Calu3 (cell line): ENCODE data around the gene KMT2D. TPM values are rescaled to one million over a fixed set of nuclear protein-coding genes. Genes with fewer than 3 reads are reported as not detected.

Experiments used
- BruUV-seq: library from RNA; stranded (reverse); fragments of 400-500 nt; replicated peaks from 2 replicates; lab custom pipeline; 2021; lab: Mats Ljungman, UMichigan
- CTCF ChIA-PET: fragments of 300-600 bp; sonication (Branson Sonifier 250); formaldehyde crosslinking; loops from one replicate; lab custom pipeline; 2022; ENCODE audit warnings: antibody characterized with exemption; lab: Charles Lee
- DNase-seq: peaks from one replicate; pipeline ENCODE4 v3.0.0; 2022
- H3K27ac Mint-ChIP-seq: one replicate; pipeline ENCODE4 v1.8.0; 2022; ENCODE audit warnings: mixed read lengths; ENCODE audit not compliant: unreplicated experiment
- H3K27me3 Mint-ChIP-seq: one replicate; pipeline ENCODE4 v1.8.0; 2022; ENCODE audit warnings: mixed read lengths; ENCODE audit not compliant: unreplicated experiment
- H3K36me3 Mint-ChIP-seq: one replicate; pipeline ENCODE4 v1.8.0; 2022; ENCODE audit warnings: mild to moderate bottlenecking, moderate library complexity, mixed read lengths; ENCODE audit not compliant: insufficient read depth, unreplicated experiment
- H3K4me1 Mint-ChIP-seq: one replicate; pipeline ENCODE4 v1.8.0; 2022; ENCODE audit warnings: mild to moderate bottlenecking, low read depth, mixed read lengths; ENCODE audit not compliant: unreplicated experiment
- H3K4me3 Mint-ChIP-seq: one replicate; pipeline ENCODE4 v1.8.0; 2022; ENCODE audit warnings: mild to moderate bottlenecking, low read depth, moderate library complexity, mixed read lengths; ENCODE audit not compliant: unreplicated experiment
- H3K9me3 Mint-ChIP-seq: one replicate; pipeline ENCODE4 v1.8.0; 2022; ENCODE audit warnings: low read depth, mixed read lengths; ENCODE audit not compliant: unreplicated experiment
- intact Hi-C: fragments of 100-400 bp; cut with micrococcal nuclease; formaldehyde crosslinking; loops from one replicate; pipeline ENCODE4 v1.10.0; 2022; ENCODE audit not compliant: unreplicated experiment
- total RNA-seq: library from RNA; stranded (reverse); gene quantifications from 2 replicates; pipeline ENCODE4 v1.2.3, GENCODE V29; 2022
- TF ChIP-seq, protein P1 (sequence below): fragments of 200-600 bp; IDR thresholded peaks from one replicate; pipeline ENCODE4 v1.8.0; 2022; ENCODE audit warnings: antibody characterized with exemption; ENCODE audit not compliant: unreplicated experiment

The KMT2D gene
- total RNA-seq, 1 experiment from 2014 or later: 72.9 TPM

DNA sequence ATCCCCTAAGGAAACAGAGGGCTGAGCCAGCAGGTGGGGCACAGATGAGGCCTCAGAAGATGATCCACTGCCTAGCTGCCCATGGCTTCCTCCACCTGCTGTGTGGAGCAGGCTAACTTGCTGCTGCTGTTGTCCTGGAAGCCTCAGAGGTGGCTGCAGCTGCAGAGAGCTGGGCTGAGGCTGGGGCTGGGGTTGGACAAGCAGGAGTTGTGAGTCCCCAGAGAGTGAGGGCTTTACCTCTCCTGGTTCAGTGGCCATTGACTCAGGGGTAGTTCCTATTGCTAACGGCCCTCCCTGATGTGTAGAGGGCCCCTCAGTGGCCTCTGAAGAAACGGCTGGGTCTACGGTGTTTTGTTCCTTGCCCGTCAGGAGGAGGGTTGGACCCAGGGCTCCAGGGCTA is 28.3 kb downstream of the KMT2D start:
- H3K9me3 Mint-ChIP-seq: no peaks in the 10 kb centered on the region
- DNase-seq: no peak
- no peak overlapping the region for H3K27ac Mint-ChIP-seq
- H3K4me1 Mint-ChIP-seq: no peaks in the 10 kb centered on the region
- TF ChIP-seq, protein P1, sequence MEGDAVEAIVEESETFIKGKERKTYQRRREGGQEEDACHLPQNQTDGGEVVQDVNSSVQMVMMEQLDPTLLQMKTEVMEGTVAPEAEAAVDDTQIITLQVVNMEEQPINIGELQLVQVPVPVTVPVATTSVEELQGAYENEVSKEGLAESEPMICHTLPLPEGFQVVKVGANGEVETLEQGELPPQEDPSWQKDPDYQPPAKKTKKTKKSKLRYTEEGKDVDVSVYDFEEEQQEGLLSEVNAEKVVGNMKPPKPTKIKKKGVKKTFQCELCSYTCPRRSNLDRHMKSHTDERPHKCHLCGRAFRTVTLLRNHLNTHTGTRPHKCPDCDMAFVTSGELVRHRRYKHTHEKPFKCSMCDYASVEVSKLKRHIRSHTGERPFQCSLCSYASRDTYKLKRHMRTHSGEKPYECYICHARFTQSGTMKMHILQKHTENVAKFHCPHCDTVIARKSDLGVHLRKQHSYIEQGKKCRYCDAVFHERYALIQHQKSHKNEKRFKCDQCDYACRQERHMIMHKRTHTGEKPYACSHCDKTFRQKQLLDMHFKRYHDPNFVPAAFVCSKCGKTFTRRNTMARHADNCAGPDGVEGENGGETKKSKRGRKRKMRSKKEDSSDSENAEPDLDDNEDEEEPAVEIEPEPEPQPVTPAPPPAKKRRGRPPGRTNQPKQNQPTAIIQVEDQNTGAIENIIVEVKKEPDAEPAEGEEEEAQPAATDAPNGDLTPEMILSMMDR: no peak
- no peaks in the 10 kb centered on the region for H3K27me3 Mint-ChIP-seq
- intact Hi-C loops: no loop called here
- no peak overlapping the region for H3K4me3 Mint-ChIP-seq
- H3K36me3 Mint-ChIP-seq: peaks cover 41% of the 10 kb centered on the region
- CTCF ChIA-PET: interaction anchor here (0.7 kb wide), 1 partner anchor 14 kb away, joined by 4 read pairs; no protein-coding TSS in a partner anchor
- BruUV-seq: no TSS peak

DNA sequence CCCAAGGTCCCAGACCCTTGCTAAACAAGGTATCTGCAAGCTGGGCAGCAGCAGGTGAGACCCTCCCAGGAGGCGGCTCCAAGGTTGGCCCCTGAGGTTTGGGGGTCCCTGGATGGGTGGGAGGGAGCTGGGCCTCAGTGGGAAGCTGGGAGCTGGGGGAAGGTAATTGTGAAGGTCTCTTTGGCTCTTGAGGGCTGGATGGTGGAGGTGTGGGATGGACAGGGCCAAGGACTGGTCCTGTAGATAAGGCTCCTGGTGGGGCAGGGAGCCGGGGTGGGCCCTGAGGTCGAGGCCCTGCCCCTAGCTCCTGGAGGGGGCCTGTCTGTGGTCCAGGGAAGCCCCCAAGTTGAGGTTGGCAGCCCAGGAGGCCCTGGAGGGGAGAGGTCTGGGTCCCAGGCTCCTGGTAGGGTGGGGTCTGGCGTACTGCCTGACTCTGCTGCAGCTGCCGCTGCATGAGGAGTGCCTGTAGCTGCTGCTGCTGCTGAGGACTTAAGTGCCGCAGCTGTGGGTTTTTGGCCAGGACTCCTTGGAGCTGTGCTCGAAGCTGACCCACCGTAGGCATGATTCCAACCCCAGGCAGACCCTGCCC is 28.9 kb downstream of the KMT2D start:
- no peak for DNase-seq
- no peaks in the 10 kb centered on the region for H3K4me1 Mint-ChIP-seq
- BruUV-seq: no TSS peak
- no peak overlapping the region for H3K4me3 Mint-ChIP-seq
- intact Hi-C loops: no loop called here
- CTCF ChIA-PET: no interaction called here
- H3K27ac Mint-ChIP-seq: no peak overlapping the region
- H3K27me3 Mint-ChIP-seq: no peaks in the 10 kb centered on the region
- TF ChIP-seq, protein P1: no peak
- H3K36me3 Mint-ChIP-seq: peaks cover 36% of the 10 kb centered on the region
- no peaks in the 10 kb centered on the region for H3K9me3 Mint-ChIP-seq

DNA sequence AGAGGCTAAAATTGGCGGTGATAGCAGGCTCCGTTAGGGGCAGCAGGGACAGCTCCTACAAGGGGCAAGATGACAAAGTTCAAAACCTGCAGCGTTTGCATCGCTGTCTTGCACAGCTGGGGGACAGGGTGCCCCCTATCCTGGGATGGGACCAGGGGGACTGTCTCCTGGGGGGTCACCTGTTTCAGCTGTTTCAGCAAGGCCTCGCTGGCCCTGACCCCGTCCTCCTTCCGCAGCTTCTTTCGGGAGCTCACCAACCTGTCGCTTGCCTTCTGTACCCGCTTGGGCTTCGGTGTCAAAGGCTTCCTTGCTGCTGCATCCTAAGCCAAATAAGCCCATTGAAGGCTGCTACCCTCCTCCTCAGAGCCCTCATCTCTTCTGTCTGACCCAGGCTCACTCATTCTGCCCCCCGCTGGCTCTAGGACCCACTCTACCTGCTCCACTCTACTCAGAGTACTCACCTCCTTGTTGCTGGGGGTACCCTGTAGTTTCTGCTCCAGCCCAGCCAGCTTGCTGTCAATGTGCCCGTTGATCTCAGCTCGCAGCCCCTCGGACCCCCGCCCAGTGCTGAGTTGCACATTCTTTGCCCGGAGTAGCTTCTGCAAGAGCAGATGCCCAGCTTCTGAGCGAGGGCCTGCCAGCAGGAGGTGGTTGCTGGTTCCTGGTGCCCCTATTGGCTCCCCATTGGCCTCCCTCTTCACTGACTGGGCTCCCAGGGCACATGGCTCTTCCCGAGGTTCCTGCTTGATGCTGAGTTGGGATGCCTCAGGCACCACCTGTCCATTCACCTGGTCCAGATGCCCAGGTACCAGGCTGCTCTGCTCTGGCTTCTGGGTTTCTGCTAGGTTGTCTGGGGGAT is 29.7 kb downstream of the KMT2D start:
- TF ChIP-seq, protein P1: no peak
- no TSS peak for BruUV-seq
- Mint-ChIP-seq H3K36me3 (peaks cover 30% of the 10 kb centered on the region), H3K4me1 (no peaks in the 10 kb centered on the region), H3K27me3 (no peaks in the 10 kb centered on the region), H3K9me3 (no peaks in the 10 kb centered on the region), H3K4me3 (no peak overlapping the region), H3K27ac (no peak overlapping the region)
- DNase-seq: no peak
- CTCF ChIA-PET: interaction anchor here (0.6 kb wide), 1 partner anchor 1019 kb away, joined by 3 read pairs; no protein-coding TSS in a partner anchor
- intact Hi-C loops: no loop called here

DNA sequence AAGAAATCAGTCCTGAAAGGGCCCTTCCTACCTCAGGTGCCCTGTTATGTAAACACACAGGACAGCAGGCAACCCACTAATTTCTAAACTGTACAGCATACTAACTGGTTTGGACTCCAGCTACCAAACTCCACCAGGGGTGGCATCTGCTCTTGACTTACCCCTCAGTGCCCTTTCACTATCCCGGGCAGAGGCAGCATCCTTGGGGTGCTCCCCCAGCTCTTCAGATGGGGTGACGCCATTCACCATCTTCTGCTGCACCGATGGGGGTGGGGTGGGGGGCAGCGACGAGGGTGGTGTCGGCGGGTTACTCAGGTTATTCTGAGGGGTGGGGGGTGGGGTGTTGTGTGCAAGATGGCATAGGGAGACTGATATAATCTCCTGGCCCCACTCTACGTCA is 30.5 kb downstream of the KMT2D start:
- BruUV-seq: no TSS peak
- no peak overlapping the region for H3K4me3 Mint-ChIP-seq
- CTCF ChIA-PET: no interaction called here
- intact Hi-C loops: no loop called here
- H3K36me3 Mint-ChIP-seq: peaks cover 23% of the 10 kb centered on the region
- no peaks in the 10 kb centered on the region for H3K27me3 Mint-ChIP-seq
- H3K9me3 Mint-ChIP-seq: no peaks in the 10 kb centered on the region
- no peak overlapping the region for H3K27ac Mint-ChIP-seq
- TF ChIP-seq, protein P1: no peak
- H3K4me1 Mint-ChIP-seq: no peaks in the 10 kb centered on the region
- no peak for DNase-seq
